Panc1 (cell line): ENCODE measurements around the gene MCF2L. TPM values are rescaled to one million over a fixed set of nuclear protein-coding genes. Genes with fewer than 3 reads are reported as not detected.

ENCODE experiments used
- ATAC-seq: fragments of 200-7000 bp; cut with Tn5 transposase; 2 replicates; pipeline ENCODE4 v1.9.1; 2020; ENCODE audit warnings: mild to moderate bottlenecking, moderate library complexity
- BruUV-seq: library from RNA; stranded (reverse); fragments of 400-500 nt; replicated peaks from 2 replicates; lab custom pipeline; 2021; lab: Mats Ljungman, UMichigan
- CTCF ChIA-PET: fragments of 300-600 bp; sonication (Branson Sonifier 250); formaldehyde crosslinking; loops from one replicate; lab custom pipeline; 2022; ENCODE audit warnings: antibody characterized with exemption; lab: Charles Lee
- POLR2A ChIA-PET: fragments of 300-600 bp; sonication (Branson Sonifier 250); formaldehyde crosslinking; loops from one replicate; lab custom pipeline; 2022; ENCODE audit warnings: antibody characterized with exemption; lab: Charles Lee
- DNase-seq: peaks from one replicate; pipeline ENCODE4 v3.0.0-alpha.2; 2010; ENCODE audit warnings: low read depth, low spot score
- H3K27ac ChIP-seq: 2 replicates; pipeline ENCODE4 v1.5.1; 2011; ENCODE audit warnings: mild to moderate bottlenecking, low read length, inconsistent platforms
- H3K27me3 ChIP-seq: fragments of 200-500 bp; sonication (Bioruptor generic); 2 replicates; pipeline ENCODE4 v1.6.0; 2014; ENCODE audit warnings: low read length, inconsistent platforms; ENCODE audit not compliant: control insufficient read depth, insufficient read depth
- H3K36me3 ChIP-seq: fragments of 200-500 bp; sonication (Bioruptor generic); 2 replicates; pipeline ENCODE4 v1.5.1; 2014; ENCODE audit warnings: inconsistent platforms, mild to moderate bottlenecking, low read length, moderate library complexity; ENCODE audit not compliant: control insufficient read depth, insufficient read depth
- H3K4me1 ChIP-seq: 2 replicates; pipeline ENCODE4 v1.5.1; 2011; ENCODE audit warnings: inconsistent platforms, mild to moderate bottlenecking, low read length, moderate library complexity; ENCODE audit not compliant: control insufficient read depth, insufficient read depth
- H3K4me3 ChIP-seq, 2 experiments: 2 replicates each; pipeline ENCODE4 v1.5.1; 2011 to 2012; ENCODE audit warnings: low read depth in 2 of 2, low read length in 2 of 2, mild to moderate bottlenecking in 2 of 2, inconsistent platforms in 1 of 2, moderate library complexity in 1 of 2
- H3K9me3 ChIP-seq: fragments of 200-500 bp; sonication (Bioruptor generic); 2 replicates; pipeline ENCODE4 v1.5.1; 2014; ENCODE audit warnings: low read depth, mild to moderate bottlenecking, inconsistent platforms, low read length, moderate library complexity; ENCODE audit not compliant: control insufficient read depth, insufficient read depth
- POLR2AphosphoS5 ChIP-seq: IDR thresholded peaks from 2 replicates; pipeline ENCODE4 v1.6.1; 2012; ENCODE audit warnings: mild to moderate bottlenecking, low read depth, low read length, moderate library complexity
- REST ChIP-seq, 2 experiments: IDR thresholded peaks; 2 replicates each; pipeline ENCODE4 v1.6.1; 2011 to 2012; ENCODE audit warnings: low read depth in 2 of 2, control low read depth in 1 of 2, low read length in 1 of 2, mild to moderate bottlenecking in 1 of 2, moderate library complexity in 1 of 2; ENCODE audit not compliant: insufficient read depth in 1 of 2
- SIN3A ChIP-seq: IDR thresholded peaks from 2 replicates; pipeline ENCODE4 v1.6.1; 2012; ENCODE audit warnings: low read depth, mild to moderate bottlenecking, low read length, moderate library complexity, borderline replicate concordance; ENCODE audit not compliant: insufficient read depth
- TCF7L2 ChIP-seq: IDR thresholded peaks from 2 replicates; pipeline ENCODE4 v1.6.1; 2011; ENCODE audit warnings: mild to moderate bottlenecking, low read depth, low read length, inconsistent platforms
- in situ Hi-C: cut with HindIII; loops from 2 replicates; pipeline ENCODE4 v1.10.0; 2016; ENCODE audit warnings: low sequenced_read_pairs, low pct_unique_long_range_greater_than_20kb
- intact Hi-C: fragments of 100-400 bp; cut with micrococcal nuclease; formaldehyde crosslinking; loops from one replicate; pipeline ENCODE4 v1.10.0; 2022; ENCODE audit not compliant: unreplicated experiment
- total RNA-seq: library from RNA; stranded (reverse); gene quantifications from one replicate; pipeline ENCODE4 v1.2.1, GENCODE V29; 2021; ENCODE audit not compliant: unreplicated experiment
- TF ChIP-seq, protein P1 (sequence below): fragments of 450-650 bp; IDR thresholded peaks from 2 replicates; pipeline ENCODE4 v1.5.1; 2017; ENCODE audit warnings: mild to moderate bottlenecking

The MCF2L gene
- total RNA-seq, 1 experiment from 2014 or later, result 0.57 TPM

- ChIA-PET POLR2A (no interaction called here), CTCF (no interaction called here)
- intact Hi-C loops, result no loop called here
- Histone ChIP-seq H3K27me3 (no peaks in the 10 kb centered on the region; the same call in 1 of the 2 replicates), H3K4me3 (no peak overlapping the region), H3K27ac (no peak overlapping the region), H3K9me3 (no peaks in the 10 kb centered on the region), H3K36me3 (no peaks in the 10 kb centered on the region), H3K4me1 (no peaks in the 10 kb centered on the region)
- no peak for TF ChIP-seq SIN3A
- no peak for TF ChIP-seq POLR2AphosphoS5
- no peak for TF ChIP-seq REST (IDR thresholded peaks at IDR 0.05; ENCODE audit: insufficient read depth in 1 of 2, low read depth in 2 of 2, low read length in 1 of 2)
- TF ChIP-seq TCF7L2, result no peak
- TF ChIP-seq, protein P1, sequence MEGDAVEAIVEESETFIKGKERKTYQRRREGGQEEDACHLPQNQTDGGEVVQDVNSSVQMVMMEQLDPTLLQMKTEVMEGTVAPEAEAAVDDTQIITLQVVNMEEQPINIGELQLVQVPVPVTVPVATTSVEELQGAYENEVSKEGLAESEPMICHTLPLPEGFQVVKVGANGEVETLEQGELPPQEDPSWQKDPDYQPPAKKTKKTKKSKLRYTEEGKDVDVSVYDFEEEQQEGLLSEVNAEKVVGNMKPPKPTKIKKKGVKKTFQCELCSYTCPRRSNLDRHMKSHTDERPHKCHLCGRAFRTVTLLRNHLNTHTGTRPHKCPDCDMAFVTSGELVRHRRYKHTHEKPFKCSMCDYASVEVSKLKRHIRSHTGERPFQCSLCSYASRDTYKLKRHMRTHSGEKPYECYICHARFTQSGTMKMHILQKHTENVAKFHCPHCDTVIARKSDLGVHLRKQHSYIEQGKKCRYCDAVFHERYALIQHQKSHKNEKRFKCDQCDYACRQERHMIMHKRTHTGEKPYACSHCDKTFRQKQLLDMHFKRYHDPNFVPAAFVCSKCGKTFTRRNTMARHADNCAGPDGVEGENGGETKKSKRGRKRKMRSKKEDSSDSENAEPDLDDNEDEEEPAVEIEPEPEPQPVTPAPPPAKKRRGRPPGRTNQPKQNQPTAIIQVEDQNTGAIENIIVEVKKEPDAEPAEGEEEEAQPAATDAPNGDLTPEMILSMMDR, result no peak
- BruUV-seq, result no TSS peak
- no peak for ATAC-seq
- in situ Hi-C loops, result no loop called here
- DNase-seq, result no peak
Observed at GRCh38 chr13:112962396-112962795, 6.6 kb upstream of the MCF2L start.

GRCh38 chr13:112962911-112963625 lies 5.9 kb upstream of the MCF2L start:
- Histone ChIP-seq H3K27ac (no peak overlapping the region), H3K36me3 (no peaks in the 10 kb centered on the region), H3K9me3 (no peaks in the 10 kb centered on the region), H3K4me1 (no peaks in the 10 kb centered on the region), H3K4me3 (no peak overlapping the region), H3K27me3 (no peaks in the 10 kb centered on the region; the same call in 1 of the 2 replicates)
- intact Hi-C loops, result no loop called here
- in situ Hi-C loops, result no loop called here
- no peak for TF ChIP-seq TCF7L2
- TF ChIP-seq, protein P1, result no peak
- DNase-seq (no peak), ATAC-seq (no peak)
- ChIA-PET CTCF (no interaction called here), POLR2A (no interaction called here)
- BruUV-seq, result no TSS peak
